ENCODE data around the gene THSD4. TPM values are rescaled to one million over a fixed set of nuclear protein-coding genes. Genes with fewer than 3 reads are reported as not detected.

The THSD4 gene
- total and polyA plus RNA-seq, 9 of the 15 experiments (the other 6 are each of a cell fraction or from before 2014, with no cell fraction given), result 0.04 TPM; not detected in 5

GRCh38 chr15:71279757-71280141 is 164.5 kb downstream of the THSD4 start:
- H3K9ac ChIP-seq (ENCODE audit: insufficient read depth in 1 of 2, low read depth in 2 of 2, low read length in 2 of 2), result no peak overlapping the region
- WGBS (ENCODE audit: insufficient coverage, low coverage, missing lambda C conversion rate), result 1% methylated on average over 4 of the region's 4 CpGs
- H3K4me1 ChIP-seq (replicated peaks in 1 of 2; ENCODE audit: control insufficient read depth in 2 of 2, insufficient read depth in 2 of 2, low read length in 2 of 2), result no peaks in the 10 kb centered on the region
- H3K9me1 ChIP-seq (ENCODE audit: control insufficient read depth, insufficient read depth, low read length), result no peaks in the 10 kb centered on the region
- DNase-seq (ENCODE audit: extremely low read depth in 1 of 4, low spot score in 3 of 4) (no peak), FAIRE-seq (no peak), ATAC-seq (no peak)
- H2AFZ ChIP-seq (ENCODE audit: low read depth, low read length), result no peak overlapping the region
- no peak overlapping the region for H3K27ac ChIP-seq (ENCODE audit: extremely low read depth, low read depth, low read length)
- CTCF ChIA-PET (ENCODE audit: low intra/inter-chr PET ratio), result no interaction called here
- no peaks in the 10 kb centered on the region for H3K9me3 ChIP-seq (replicated peaks; ENCODE audit: control insufficient read depth, insufficient read depth, low read depth, low read length)
- H4K20me1 ChIP-seq (replicated peaks; ENCODE audit: control insufficient read depth, insufficient read depth, low read length), result no peaks in the 10 kb centered on the region
- in situ Hi-C loops (cut with MboI) (no loop called here), intact Hi-C loops (cut with micrococcal nuclease) (no loop called here)
- H3K27me3 ChIP-seq (ENCODE audit: control insufficient read depth in 2 of 2, insufficient read depth in 2 of 2, low read length in 2 of 2), result peaks cover 0 to 8% of the 10 kb centered on the region in 2 experiments; a peak in 3 of 5 replicates
- H3K4me2 ChIP-seq (ENCODE audit: insufficient read depth, low read length), result no peak overlapping the region
- TF ChIP-seq NFE2 (IDR thresholded peaks at IDR 0.05; ENCODE audit: low read depth) (no peak), TBL1XR1 (IDR thresholded peaks at IDR 0.05; ENCODE audit: low read length in 2 of 2) (no peak), ZNF778 (CRISPR knock-in tag; IDR thresholded peaks at IDR 0.05) (no peak)
- POLR2A ChIA-PET, result no interaction called here
- H3K79me2 ChIP-seq (ENCODE audit: control insufficient read depth, insufficient read depth, low read length), result no peaks in the 10 kb centered on the region
- H3K36me3 ChIP-seq (ENCODE audit: control insufficient read depth, insufficient read depth, low read length), result no peaks in the 10 kb centered on the region
- BruUV-seq (replicated peaks), result no TSS peak
- no peak overlapping the region for H3K4me3 ChIP-seq

GRCh38 chr15:71280206-71280605 is 164.9 kb downstream of the THSD4 start:
- POLR2A ChIA-PET, result no interaction called here
- Histone ChIP-seq H3K9me3 (replicated peaks; ENCODE audit: control insufficient read depth, insufficient read depth, low read depth, low read length) (no peaks in the 10 kb centered on the region), H2AFZ (ENCODE audit: low read depth, low read length) (no peak overlapping the region), H3K9ac (ENCODE audit: insufficient read depth in 1 of 2, low read depth in 2 of 2, low read length in 2 of 2) (no peak overlapping the region), H3K27ac (ENCODE audit: extremely low read depth, low read depth, low read length) (no peak overlapping the region), H3K9me1 (ENCODE audit: control insufficient read depth, insufficient read depth, low read length) (no peaks in the 10 kb centered on the region), H4K20me1 (replicated peaks; ENCODE audit: control insufficient read depth, insufficient read depth, low read length) (no peaks in the 10 kb centered on the region), H3K79me2 (ENCODE audit: control insufficient read depth, insufficient read depth, low read length) (no peaks in the 10 kb centered on the region), H3K4me1 (replicated peaks in 1 of 2; ENCODE audit: control insufficient read depth in 2 of 2, insufficient read depth in 2 of 2, low read length in 2 of 2) (no peaks in the 10 kb centered on the region), H3K27me3 (ENCODE audit: control insufficient read depth in 2 of 2, insufficient read depth in 2 of 2, low read length in 2 of 2) (peaks cover 0 to 8% of the 10 kb centered on the region in 2 experiments; a peak in 3 of 5 replicates), H3K36me3 (ENCODE audit: control insufficient read depth, insufficient read depth, low read length) (no peaks in the 10 kb centered on the region), H3K4me3 (no peak overlapping the region), H3K4me2 (ENCODE audit: insufficient read depth, low read length) (no peak overlapping the region)
- CTCF ChIA-PET (ENCODE audit: low intra/inter-chr PET ratio), result no interaction called here
- TF ChIP-seq RBBP5 (IDR thresholded peaks at IDR 0.05; ENCODE audit: borderline replicate concordance, insufficient read depth, low read length, poor library complexity, severe bottlenecking), result no peak
- no peak for TF ChIP-seq ZNF253 (CRISPR knock-in tag; conservative IDR thresholded peaks at IDR 0.05)
- no peak for TF ChIP-seq SMAD4 (CRISPR knock-in tag; conservative IDR thresholded peaks at IDR 0.05)
- no peak for TF ChIP-seq ZBTB26 (CRISPR knock-in tag; IDR thresholded peaks at IDR 0.05)
- TF ChIP-seq TAF9B (IDR thresholded peaks at IDR 0.05; ENCODE audit: partially characterized antibody), result no peak
- TF ChIP-seq TCFL5 (CRISPR knock-in tag; conservative IDR thresholded peaks at IDR 0.05), result no peak
- no peak for TF ChIP-seq HMG20A (CRISPR knock-in tag; conservative IDR thresholded peaks at IDR 0.05)
- TF ChIP-seq ARID3B (CRISPR knock-in tag; IDR thresholded peaks at IDR 0.05; ENCODE audit: borderline replicate concordance), result no peak
- TF ChIP-seq ZNF3 (CRISPR knock-in tag; IDR thresholded peaks at IDR 0.05), result no peak
- intact Hi-C loops (cut with micrococcal nuclease), result no loop called here
- WGBS (ENCODE audit: insufficient coverage, low coverage, missing lambda C conversion rate), result 0% methylated on average over 1 of the region's 1 CpG
- FAIRE-seq, result no peak
- no peak for ATAC-seq
- DNase-seq (ENCODE audit: extremely low read depth in 1 of 4, low spot score in 3 of 4), result no peak
- BruUV-seq (replicated peaks), result no TSS peak
- in situ Hi-C loops (cut with MboI), result no loop called here
